GM18499 (cell line): ENCODE results near the gene NFIL3.
"Not testable (repeated sequence)": the region's sequence is repeated elsewhere in the genome, so short reads cannot be mapped to it uniquely, and the experiment has no call there.

Experiments used
- ATAC-seq: cut with Tn5 transposase; IDR thresholded peaks from one replicate; pipeline ENCODE4 v1.9.1; 2021; ENCODE audit warnings: moderate number of reproducible peaks; ENCODE audit not compliant: insufficient read depth, unreplicated experiment

Gene NFIL3, protein sequence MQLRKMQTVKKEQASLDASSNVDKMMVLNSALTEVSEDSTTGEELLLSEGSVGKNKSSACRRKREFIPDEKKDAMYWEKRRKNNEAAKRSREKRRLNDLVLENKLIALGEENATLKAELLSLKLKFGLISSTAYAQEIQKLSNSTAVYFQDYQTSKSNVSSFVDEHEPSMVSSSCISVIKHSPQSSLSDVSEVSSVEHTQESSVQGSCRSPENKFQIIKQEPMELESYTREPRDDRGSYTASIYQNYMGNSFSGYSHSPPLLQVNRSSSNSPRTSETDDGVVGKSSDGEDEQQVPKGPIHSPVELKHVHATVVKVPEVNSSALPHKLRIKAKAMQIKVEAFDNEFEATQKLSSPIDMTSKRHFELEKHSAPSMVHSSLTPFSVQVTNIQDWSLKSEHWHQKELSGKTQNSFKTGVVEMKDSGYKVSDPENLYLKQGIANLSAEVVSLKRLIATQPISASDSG

DNA sequence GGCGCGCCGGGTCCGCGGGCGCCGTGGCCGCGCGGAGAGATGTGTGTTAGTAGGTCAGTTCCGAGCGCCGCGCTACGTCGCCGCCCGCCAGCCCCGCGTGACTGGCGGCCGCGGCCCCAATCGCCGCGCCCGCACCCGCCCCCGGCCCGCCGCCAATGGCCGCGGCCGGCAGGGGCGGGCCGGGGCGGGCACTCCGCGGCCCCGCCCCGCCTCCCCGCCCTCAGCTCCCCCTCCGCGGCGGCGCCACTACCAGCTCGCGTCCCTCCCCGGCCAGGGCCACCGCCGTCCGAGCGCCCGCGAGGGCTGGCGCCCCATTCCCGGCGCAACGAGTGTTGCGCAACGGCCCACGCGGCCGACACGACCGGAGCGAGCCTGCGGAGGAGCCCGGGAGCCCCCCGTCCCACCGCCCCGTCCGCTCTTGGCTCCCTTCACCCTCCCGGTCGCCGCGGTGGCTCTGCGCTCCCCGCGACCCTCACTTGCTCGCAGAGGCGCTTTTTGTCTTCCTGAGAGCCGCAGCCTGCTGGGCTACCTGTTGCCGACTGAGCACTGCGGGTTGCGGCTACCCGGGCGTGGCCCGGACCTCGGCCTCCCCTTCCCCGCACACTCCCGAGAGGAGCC lies at the start of gene NFIL3:
TSS of gene NFIL3 (minus strand) at position 48 of the 618 bp plus-strand sequence. CDS start 13,098 bp downstream, outside the sequence.
- no peak for ATAC-seq

DNA sequence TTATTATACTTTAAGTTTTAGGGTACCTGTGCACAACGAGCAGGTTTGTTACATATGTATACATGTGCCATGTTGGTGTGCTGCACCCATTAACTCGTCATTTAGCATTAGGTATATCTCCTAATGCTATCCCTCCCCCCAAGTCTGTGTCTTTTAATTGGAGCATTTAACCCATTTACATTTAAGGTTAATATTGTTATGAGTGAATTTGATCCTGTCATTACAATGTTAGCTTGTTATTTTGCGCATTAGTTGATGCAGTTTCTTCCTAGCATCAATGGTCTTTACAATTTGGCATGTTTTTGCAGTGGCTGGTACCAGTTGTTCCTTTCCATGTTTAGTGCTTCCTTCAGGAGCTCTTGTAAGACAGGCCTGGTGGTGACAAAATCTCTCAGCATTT lies 47.9 kb upstream of the NFIL3 start:
- ATAC-seq, result not testable (repeated sequence)

DNA sequence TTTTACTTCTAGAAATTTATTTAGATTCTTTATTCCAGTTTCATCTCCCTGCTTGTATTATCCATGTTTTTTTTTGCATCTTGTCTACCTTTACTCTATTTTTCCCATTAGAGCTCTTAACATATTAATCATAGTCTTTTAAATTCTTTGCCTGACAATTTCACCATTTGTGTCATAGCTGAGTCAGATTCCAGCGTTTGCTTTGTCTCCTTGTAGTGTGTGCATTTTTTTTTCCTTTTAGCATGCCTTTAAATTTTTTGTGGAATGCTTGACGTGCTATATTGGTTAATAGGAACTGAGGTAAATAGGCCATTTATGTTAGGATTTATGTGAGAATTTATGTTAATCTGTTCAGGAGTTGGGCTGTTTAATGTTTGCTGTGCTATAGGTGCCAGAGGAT lies 41.8 kb upstream of the NFIL3 start:
- no peak for ATAC-seq

DNA sequence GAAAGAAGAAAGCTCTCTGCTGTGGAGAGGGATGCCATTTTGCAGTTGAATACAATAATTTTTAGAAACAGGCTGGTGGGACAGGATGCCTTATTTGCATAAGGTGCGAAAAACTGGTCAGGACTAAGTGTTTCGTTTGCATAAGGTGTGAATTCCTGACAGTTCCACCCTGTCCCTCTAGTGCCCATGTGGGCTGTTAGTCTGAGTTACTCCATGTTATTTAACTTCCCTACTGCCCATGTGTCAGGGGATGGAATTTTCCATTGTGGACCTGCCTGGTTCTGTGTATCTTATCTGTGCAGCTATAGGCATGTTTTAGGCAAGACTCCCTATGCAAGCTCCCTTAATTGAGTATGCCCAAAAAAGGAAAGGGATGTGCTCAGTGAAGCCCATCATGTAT lies 35.3 kb upstream of the NFIL3 start:
- ATAC-seq, result no peak

DNA sequence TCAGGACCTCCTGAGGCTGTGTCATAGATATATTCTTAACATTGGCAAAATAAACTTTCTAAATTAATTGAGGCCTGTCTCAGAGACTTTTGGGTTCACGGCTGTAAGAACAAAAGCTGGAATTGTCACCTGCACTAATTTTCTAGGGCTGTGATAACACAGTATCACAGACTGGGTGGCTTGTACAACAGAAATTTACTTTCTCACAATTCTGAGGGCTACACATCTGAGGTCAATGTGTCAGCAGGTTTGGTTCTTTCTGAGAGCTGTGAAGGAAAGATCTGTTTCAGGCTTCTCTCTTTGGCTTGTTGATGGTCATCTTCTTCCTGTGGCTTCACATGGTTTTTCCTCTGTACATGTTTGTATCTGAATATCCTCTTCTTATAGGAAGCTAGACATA lies 29.2 kb upstream of the NFIL3 start:
- no peak for ATAC-seq

DNA sequence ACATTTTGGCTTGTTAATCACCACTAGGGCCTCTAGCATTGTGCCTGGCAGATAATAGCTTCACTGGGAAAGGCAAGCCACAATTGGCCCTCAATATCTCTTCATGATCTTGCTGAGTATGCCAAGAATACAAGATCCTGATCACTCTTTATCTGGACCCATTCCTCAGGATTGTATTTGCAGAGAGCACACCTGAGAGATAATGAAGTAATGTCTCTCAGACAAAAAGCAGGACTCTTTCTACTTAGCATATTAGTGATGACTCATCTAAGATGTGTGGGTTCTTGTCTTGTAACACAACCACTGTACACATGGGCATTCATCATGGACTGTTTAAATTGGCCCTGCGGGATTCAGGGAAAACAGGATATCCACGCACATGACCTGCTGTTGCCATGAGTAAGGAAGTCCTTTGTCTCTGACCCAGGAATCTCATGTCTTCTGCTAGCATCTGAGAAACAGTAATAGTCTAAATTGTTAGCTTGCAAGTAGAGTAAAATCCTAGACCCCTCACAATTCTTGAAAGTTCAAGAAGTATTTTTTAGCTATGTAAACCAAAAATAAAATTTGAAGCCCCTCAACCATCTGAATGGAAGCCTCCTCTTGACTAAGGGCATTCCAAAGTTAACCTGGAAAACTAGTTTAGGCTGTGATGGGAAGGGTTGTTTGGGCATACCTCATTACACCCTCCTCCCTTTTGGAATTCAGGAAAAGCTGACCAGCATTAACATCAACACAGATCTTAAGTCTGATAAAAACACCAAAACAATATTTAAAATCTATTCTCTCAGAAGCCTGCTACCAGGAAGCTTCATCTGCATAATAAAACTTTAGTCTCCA lies 28.0 kb upstream of the NFIL3 start:
- no peak for ATAC-seq

DNA sequence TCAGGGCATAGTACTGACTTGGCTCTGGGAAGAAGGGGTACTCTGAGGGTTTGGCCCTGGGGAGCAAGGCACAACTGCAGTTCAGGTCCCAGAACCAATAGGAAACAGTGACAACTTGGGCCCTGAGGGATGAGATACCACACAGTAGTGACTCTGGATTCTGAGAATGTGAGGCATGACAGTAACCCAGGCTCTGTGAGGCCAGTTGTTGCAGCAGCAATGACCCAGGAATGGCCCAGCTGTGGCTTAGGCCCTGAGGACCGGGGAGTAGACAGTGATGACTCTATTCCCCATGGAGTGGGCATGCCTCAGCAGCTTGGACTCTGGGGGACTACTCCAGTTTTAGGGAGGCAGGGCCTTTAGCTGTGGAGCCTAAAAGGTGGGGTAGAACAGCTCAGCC lies 21.5 kb upstream of the NFIL3 start:
- no peak for ATAC-seq

DNA sequence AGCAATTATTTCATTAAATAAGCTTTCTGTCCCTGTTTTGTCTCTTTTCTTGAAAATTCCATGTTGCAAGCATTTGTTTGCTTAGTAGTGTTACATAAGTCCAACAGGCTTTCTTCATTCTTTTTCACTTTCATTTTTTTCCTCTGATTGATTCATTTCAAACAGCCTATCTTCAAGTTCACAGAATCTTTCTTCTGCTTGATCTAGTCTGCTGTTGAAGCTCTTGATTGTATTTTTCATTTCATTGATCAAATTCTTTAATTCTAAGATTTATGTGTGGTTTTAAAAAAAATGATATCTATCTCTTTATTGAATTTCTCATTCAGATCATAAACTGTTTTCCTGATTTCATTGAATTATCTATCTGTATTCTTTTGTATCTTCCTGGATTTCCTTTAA lies 20.4 kb upstream of the NFIL3 start:
- no peak for ATAC-seq

DNA sequence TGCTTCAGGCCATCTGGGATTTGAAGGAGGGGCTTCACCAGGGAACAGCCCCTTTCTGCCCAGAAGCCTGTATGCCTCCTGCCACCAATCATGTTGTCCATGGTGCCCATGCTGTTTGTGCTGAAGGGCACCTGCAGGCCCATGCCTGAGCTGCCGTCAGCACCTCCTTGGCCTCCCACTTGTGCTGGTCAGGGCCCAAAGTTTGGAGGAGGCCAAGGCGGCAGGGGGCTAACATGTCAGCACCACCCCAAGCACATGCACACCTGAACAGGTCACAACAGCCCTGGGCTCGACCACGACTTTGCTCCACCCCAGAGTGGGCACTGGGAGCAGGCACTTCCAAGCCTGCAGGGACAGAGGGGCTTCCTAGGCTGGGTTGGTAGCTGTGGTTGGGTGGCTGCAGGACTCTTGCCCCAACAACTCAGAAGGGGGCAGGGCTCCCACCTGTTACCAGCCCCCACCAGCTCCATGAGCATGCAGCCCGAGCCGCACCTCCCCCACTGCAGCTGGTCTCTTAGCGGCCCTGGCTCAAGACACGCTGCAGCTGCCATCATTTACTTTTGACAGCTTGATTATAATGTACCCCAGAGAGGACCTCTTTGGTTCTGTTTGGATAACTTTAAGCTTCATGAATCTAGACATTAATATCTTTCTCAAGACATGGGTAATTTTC lies 19.8 kb upstream of the NFIL3 start:
- ATAC-seq, result no peak

DNA sequence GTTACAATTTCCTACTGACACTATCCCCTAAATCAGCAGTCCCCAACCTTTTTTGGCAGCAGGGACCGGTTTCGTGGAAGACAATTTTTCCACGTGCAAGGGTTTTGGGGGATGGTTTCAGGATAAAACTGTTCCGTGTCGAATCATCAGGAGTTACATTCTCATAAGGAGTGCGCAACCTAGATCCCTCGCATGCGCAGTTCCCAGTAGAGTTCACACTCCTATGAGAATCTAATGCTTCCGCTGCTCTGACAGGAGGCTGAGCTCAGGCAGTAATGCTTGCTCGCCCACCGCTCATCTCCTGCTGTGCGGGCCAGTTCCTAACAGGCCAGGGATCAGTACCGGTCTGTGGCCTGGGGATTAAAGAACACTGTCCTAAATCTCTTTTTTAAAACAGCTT lies 13.2 kb upstream of the NFIL3 start:
- ATAC-seq, result no peak

DNA sequence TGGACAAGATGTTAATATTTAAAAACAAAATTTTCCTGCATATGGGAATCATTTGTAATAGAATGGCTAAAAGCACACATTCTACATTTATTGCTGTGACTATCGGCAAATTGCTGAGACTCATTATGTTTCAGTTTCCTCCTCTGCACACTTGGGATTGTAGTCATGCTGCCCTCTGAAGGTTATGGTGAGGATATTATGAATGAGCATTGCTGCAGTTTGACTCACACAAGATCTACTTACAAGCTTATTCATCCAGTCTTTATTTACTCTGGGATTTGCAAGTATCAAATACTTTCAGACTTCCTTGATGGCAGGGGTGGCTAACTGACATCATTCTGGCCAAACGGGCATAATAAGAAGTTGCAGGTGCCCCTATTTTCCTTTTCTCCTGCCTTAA lies 9.5 kb upstream of the NFIL3 start:
- no peak for ATAC-seq

DNA sequence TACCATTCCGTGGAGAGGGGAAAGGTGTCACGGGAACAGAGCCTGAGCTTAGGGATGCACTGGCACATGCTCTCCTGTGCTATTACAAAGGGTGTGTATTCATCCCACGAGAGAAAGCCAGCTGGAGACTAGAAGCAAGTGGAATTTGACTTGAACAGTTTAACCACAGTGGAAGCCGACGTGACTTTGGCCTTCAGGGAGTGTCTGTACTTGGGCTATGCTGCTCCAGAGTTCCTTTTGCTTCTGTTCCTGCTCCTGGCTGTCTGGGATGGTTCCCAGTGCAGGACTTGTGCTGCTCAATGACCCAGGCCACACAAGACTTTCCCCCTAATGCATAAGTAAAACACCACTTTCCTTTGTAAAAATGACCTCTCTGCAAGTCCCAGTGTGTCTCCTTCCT lies 7.9 kb upstream of the NFIL3 start:
- ATAC-seq, result no peak

DNA sequence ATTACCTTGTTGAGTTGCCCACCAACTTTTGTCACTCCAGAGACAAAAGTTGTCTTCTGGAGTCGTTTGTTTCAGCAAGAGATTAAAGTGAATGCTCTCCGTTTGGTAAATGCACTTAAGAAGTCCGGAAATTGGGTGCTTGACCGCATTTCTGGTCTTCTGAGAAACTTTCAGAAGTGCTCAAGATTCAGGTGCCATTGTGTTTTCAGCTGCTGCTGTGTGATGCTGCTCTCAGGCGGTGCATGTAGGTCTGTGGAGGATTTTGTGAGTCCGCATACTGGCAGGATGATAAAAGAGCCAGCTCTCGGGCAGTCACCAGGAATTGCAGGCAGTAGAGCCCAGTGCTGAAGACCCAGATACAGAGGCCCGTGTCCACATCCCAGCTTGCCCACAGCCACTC lies 5.9 kb upstream of the NFIL3 start:
- no peak for ATAC-seq

DNA sequence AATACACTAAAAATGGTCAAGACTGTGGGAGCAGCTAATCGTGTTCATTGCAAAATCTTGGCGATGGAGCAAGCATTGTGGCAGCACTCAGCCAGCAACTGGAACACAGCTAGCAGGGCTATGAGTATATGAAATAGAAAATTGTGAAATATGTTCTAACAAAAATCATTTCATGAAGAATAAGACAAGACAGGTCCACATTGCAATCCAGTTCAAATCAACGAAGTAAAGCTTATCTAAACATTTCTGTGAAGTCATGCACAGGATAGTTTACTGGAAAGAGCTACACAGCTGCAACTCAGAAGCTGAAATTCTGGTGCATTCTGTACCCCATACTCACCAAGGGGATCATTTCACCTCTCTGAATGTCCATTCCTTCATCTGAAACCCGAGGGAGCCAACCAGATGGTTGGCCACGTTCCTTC lies 5.3 kb upstream of the NFIL3 start:
- no peak for ATAC-seq

DNA sequence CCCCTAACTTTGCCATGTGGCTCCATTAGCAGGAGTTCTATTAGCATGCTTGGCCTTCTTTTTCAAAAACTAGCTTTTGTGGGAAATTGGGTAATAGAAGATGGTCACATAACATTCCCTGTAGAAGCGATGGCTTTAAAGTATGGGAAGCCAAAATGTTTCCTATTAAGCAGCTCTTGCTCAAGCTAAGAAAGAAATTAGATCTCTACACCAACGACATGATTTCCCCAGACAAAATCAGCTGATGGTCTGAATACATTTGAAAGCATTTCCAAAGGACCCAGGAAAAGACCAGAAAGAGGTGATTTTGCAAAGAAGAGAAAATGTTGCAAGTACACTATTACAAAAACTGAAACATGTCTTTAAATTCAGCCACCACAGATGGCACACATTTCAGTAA lies 4.8 kb upstream of the NFIL3 start:
- ATAC-seq, result no peak

DNA sequence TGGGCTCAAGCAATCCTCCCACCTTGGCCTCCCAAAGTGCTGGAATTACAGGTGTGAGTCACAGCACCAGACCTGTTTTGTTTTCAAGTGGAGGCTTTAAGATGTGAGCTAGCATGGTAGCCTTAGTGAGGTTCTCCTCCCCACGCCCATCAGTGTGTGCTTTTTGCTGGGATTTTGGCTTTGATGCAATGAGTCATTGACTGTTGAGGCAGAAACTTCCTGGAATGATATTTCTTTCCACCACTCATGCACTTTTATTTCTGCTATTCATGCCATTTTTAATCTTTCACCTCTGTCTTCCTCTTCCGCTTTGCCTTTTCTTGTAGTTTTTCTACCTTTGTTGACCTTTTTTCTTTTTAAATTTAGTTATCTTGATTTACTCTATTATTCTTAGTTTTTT lies 4.2 kb upstream of the NFIL3 start:
- no peak for ATAC-seq

DNA sequence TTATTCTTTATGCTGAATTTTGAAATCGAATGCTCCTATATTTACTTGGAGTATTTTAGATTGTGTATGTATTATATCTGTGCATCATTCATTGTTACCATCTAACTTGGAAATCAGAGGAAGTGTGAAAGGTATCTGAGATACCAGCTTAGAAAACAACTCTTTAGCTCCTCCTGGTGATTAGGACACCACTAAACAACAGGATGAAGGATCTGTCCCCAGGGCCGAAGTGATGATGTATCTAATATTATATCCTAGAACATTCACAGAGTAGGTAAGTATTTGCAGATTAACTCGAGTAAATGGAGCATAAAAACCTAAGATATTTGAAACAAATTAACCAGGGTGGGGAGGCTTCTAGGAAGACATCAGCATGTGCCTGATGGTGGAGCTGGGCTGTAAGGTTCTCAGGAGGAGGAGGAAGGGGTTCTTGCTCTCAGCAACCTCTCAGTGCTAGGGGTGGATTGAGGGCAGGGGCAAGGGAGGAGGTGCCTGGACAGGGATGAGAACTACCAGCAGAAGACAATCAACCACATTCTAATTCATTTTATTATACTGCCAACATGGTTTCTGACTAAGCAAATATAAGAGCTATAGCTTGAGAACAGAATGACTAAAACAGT lies 2.6 kb upstream of the NFIL3 start:
- ATAC-seq, result no peak

DNA sequence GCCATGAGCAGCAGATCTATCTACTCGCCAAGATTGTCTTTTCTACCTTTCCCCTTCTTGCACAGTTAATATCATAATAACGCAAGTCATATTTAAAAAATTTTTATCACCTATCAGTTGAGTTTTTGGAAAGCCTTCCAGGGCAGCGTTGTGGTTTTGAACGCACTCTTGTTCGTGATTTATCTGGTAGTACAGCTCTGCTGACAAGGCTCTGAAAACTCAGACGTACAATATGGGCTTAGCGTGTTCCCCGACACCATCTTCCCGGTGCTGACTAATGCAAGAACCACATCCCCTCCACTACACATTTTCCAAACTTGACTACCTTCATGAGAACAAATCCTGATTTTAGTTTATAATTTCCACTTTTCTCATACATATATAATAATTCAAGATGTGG lies 1.6 kb upstream of the NFIL3 start:
- no peak for ATAC-seq

DNA sequence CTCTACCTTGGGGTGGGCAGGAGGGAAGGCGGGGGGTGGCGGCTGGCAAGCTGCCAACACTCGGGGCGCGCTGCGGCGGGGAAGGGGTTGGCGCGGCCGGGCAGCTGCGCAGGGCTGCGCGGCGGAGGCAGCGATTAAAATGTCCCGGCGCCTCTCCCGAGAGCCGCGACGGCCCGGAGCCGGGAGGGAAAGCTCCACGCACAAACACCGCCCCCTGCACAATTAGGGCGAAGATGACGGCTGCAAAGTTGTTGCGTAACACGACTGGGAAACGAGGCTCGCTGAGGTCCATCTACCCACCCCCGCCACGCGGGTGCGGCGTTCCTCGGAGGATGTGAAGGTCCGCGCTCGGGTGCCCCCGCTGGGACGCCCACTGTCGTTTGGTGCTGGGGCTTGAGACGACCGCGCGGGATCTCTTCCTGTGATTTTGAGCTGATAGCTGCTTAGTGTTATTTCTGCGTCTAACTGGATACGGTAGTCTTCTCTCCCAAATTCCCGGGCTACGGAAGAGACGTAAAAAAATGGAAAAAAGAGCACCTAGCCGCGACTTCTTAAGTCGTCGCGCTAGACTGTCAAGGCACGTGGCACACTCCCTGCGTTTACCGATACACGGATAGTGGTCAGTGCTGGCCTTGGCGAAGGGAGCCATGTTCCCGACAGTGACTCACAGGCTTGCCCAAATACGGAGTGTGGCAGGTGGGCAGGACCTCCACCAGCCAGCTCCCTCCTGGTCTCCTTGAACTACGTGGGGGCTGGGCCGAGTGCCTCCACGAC lies 958 bp upstream of the NFIL3 start:
- no peak for ATAC-seq
